HG02840 (cell line): Measurements from ENCODE around the gene CTDSP2.
"Not testable (repeated sequence)": the region's sequence is repeated elsewhere in the genome, so short reads cannot be mapped to it uniquely, and the experiment has no call there.

Experiments
- ATAC-seq: cut with Tn5 transposase; IDR thresholded peaks from one replicate; pipeline ENCODE4 v1.9.1; 2021; ENCODE audit warnings: mild to moderate bottlenecking, moderate library complexity, moderate number of reproducible peaks; ENCODE audit not compliant: unreplicated experiment, low FRiP score

Gene CTDSP2

DNA sequence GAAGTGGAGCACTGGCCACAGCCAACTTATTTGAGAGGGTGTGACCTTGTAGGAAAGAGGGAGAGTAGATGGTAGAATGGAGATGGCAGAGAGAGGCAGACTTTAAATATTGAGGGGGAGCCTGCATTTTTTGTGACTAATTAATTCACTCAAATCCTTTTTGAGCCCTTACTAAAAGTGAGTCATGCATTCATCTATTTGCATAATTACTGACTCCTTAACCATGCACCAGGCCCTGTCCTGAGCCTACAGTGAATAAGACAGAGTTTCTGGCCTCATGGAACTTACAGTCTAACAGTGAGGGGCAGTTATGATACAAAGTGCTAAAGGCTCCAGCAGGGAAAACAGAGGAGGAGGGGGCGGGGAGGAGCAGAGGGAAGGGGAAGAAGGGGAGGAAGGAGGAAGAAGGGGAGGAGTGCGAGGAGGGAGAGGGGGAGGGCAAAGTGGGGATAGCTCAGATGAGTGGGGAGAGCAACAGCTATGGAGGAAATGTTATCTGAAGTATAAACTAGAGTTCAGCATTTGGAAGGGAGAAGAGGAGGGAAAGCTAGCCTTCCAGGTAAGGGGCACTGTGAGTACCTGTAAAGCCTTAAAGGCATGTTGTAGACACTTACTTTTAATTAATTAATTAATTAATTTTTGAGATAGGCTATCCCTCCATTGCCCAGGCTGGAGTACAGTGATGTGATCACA lies 7.5 kb upstream of the CTDSP2 start:
- ATAC-seq, result no peak

DNA sequence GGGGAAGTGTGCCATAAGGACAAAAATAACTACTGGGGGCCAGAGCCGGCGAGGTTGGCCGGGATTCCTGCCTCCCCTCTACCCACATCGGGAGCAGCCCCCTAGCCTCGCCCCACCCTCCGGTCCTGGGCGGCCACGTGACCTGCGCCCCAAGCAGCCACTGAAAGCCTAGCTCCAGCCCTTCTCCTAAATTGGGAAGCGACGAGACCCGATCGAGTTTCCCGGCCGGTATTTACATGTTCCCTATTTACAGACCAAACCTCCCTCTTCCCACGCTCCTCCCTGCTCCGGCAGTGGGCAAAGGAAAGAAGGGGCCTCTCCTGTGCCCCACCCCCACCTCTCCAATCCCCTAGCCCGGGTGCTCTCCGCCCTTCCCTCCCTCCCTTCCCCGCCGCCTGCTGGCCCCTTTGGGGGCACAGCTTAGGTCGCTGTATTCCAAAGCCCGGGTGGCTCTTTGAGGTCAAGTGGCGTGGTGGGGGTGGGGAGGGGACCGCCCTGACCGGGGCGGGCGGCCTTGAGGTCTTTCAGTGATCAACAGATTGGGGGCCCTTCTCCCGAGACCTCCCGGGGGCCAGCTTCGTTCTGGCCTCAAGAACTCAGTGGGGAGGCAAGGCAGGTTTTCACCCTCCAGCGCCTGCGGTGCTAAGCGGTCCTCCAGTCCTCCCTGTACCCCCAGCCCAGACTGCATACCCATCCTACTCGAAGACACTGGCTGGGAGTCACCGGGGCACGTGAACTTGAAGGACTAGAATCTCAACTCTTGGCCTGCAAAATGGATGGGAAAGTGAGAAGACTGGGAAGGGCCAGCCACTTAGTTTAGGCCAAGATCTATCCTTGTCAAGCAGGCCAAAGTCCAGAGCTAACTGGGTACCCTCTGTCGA lies 6.3 kb upstream of the CTDSP2 start:
- ATAC-seq, result no peak

DNA sequence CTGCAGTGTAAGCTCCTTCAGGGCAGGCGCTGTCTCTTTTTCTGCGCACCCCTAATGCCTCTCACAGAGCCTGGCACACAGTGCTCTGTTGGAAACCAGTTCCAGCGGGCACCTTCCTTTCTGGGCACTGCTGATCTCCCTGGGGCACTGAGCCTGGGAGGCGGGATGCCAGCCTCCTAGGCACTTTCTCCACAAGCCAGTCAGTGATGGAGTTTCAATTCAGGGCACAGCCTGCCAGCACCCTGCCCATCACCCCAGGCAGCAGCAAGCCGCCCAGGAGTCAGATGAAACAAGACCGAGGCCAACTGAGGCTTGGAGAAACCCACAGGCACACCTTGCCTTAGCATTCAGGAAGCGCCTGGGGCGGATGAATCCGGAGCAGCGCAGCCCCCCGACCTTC lies 5.7 kb upstream of the CTDSP2 start:
- ATAC-seq, result no peak

DNA sequence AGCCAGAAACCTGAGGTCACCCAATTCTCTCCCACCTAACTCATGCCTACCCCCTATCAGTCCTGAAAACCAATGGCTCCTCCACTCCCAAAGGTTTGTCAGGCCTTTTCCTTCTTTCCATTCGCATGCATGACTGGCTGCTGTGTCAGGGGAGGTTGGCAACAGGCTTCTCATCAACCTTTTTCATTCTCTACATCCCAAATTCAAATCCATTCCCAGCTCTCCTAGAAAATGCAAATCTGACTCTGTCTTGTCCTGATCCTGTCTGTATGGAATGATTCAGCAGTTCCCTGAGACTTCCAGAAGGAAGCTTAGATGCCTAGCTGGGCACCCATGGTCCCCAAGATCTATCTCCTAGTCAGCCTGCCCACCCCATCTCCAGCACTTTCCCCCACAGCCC lies 5.0 kb upstream of the CTDSP2 start:
- no peak for ATAC-seq

DNA sequence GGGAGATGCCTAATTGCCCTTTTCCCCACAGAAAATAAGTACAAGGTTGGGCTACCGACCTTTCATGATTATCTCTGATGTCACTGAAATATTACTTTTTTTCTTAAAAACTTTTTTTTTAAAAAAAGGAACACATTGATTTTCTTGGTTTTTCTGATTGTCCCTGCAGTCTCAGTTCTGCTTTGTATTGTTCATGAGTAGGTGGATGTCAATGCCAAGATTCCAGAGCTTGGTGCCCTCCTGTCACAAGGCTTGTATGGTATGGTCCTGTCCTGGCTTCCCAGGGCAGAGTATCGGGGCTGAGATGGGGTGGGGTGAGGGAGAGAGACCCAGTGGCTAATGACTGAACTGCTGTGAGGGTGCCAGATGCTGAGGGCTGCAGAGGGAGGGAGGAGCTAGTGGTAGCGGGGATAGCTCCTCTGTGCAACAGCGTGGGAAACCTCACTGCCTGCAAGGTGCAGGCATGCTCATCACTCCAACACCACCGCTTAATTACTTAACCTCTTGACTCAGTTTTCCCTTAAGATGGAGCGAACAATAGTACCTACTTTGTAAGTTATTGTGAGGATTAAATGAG lies 4.4 kb upstream of the CTDSP2 start:
- ATAC-seq, result no peak

DNA sequence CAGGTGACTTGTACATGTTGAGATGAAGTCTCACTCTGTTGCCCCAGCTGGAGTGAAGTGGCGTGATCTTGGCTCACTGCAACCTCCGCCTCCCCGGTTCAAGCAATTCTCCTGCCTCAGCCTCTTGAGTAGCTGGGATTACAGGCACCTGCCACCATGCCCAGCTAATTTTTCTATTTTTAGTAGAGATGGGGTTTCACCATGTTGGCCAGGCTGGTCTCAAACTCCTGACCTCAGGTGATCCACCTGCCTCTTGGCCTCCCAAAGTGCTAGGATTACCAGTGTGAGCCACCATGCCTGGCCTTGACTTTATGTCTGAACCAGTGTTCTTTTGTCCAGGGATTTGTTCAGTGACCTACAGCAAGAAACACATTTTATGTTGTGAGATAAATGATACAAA lies 2.9 kb upstream of the CTDSP2 start:
- ATAC-seq, result not testable (repeated sequence)

DNA sequence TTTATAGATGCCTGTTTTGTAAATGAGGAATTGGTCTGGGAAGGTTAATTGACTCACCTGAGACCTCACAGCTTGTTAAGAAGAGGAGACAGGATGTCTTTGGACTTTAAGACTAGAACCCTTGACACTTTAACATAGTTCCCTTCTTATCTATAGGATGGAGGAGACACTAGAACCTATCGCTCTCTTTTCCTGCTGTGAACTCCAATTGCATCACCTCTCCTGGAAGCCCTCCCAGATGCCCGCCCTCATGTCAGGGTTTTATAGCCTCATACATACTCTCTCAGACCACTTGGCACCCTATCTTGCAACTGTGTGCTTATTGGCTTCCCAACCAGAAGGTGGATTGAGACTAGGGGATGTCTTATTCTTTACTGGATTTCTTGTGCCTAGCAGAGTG lies 2.5 kb upstream of the CTDSP2 start:
- no peak for ATAC-seq

DNA sequence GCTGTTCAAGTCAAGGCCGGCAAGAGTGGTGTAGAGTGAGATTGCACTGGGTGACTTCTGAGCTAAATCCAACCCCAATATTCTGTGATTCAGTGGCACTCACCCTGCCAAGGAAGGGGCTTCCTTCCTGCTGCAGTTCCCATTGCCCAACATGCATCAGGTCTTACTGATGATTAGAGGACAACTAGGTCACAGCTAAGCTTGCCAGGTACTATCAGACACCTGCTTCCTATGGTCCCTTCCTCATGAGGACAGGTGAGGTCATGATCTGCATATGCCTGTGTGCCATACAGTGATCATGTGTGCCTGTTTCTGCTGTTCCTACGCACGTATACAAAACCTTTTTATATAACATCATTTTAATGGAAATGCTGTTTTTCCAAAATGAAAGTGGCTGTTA lies 1.7 kb upstream of the CTDSP2 start:
- no peak for ATAC-seq

DNA sequence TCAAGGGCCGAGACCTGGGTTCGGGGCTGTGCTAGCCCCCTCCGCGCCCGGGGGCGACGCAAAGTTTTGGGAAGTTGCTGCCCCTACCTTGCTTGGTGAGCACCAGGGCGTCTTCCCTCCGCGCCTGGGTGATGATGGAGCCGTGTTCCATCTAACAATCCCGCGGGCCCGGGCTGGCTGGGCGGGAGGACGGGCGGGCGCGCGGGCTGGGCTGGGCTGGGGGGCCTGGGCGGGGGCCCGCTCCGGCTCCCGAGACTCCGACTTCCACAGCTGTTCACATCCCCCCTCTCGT lies 298 bp downstream of the CTDSP2 start:
- peak; percentile 17 for ATAC-seq

DNA sequence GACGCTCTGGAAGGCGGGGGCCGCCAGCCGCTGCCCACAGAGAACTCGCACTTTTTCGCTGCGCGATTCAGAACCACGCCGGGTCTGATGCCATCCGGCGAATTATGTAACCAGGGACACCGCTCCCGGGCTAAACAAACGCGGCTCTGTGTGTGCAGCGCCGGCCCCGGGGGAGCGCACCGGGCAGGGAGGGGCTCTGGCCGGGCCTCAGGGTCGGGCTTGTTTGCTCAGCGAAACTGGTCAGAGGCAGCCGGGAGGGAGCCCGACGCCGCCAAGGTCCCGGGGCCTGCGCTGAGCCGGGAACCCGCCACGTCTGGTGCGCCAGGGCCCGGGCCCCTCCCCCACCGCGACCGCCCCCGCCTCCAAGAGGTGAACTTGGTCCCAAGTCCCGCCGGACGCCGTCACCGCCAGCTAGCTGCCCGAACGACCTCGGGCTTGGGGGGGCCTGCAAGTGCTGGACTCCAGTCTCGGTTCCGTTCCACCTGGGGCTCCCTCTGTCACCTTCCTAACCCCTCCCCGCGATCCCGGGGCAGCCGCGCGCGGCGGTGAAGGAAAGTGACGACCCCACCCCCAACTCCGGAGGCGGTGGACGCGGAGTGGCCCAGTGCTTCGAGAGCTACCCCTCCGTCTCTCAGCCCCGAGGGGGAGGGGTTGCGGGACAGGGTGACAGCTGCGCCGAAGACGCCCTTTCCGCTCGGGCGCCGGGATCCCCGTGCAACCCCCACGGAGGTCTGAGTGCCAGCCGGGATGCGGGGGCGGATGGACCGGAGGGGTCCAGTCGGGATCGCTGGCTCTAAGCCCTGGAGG lies 848 bp downstream of the CTDSP2 start:
- ATAC-seq, result peak; percentile 31

DNA sequence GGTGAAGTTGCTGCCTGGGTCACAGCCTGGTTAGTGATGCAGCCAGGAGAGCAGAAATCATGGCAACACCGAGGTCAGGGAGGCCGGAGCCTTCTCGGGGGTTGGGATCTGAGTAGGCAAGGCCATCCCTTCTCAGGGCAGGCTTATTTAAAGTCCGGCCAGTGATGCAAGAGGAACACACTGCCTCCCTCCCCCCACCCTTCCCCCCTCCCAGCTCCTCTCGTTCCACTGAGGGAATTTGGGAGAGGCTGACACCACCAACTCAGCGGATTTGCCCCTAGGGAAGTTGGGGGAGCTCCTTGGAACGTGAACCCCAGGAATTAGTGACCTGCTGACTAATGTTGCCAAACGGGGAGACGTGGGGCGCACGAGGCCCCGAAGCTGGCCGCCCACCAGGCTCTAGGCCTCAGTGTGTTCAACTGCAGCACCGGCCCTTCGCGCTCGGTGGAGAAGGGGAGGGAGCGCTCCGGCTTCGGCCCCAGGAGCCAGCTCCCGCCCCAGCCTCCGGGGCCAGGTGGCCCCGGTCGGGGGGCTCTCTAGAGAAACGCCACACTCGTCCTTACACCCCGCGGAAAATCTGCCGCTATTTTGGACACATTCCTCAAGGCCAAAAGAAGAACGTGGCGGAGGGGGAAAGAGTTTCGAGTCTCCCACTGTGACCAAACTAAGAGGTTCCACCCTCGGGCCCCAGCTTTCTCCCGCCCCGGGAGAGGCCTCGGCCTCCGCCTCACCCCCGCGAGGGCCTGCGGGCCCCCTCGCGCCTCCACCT lies 1.6 kb downstream of the CTDSP2 start:
- peak; percentile 8 for ATAC-seq

DNA sequence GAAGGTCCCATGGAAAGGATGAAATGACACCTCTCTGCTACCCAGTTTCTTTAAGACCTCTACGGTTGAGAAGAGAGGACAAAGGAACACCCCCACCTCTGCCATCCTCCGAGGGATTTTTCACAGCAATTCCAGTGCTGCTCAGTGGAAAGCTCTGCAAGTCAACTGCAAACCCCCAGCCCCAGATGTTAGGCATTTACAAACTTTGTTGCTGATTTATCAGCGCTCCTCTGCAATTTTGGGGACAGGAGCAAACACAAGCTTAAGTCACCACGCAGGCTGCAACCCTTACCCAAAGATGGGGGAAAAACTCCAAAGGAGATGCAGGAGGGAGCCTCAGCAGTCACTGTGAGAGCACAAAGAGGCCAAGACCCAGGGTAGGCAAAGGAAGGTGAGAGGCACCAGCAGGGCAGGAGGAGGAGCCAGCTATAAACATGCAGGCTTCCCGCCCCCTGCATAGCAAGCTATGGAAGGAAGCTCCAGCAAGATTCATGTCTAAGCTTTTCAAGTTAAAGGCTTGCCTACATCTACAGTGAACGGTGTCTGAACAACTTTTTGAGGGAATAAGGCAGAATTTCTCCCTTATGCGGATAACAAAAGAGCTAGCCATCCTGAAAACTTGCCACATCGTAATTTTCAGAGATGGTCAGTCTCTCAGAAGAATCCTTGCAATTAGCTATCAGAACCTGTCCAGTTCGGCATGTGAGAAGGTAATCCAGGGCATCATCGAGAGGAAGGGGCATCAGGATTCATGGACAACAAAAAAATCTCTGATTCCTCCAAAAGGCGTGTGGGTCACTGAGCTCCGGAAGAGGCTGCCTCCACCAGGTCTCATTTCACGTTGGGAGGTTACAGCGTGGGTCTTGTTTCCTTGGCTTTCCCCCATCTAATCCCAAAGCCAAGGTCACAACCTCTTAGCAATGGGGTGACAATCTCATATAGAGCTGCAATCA lies 3.9 kb downstream of the CTDSP2 start:
- ATAC-seq, result no peak

DNA sequence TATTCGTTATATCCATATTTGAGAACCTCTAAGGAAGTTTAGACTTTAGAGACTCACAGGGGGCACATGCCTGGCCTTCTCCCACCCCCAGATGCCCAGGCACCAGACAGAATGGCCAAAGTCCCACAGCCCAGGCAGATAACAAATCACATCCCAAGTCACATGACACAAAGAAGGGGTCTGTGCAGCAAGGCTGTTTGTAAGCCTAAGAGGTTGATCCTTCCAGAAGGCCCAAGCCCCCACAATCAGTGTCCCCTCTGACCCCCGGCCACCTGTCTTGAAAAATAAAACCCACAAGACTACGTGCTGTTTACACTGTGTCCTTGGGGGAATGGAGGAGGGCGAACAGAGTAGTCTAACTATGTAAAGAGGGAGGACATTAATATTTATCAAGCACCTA lies 5.1 kb downstream of the CTDSP2 start:
- ATAC-seq, result no peak

DNA sequence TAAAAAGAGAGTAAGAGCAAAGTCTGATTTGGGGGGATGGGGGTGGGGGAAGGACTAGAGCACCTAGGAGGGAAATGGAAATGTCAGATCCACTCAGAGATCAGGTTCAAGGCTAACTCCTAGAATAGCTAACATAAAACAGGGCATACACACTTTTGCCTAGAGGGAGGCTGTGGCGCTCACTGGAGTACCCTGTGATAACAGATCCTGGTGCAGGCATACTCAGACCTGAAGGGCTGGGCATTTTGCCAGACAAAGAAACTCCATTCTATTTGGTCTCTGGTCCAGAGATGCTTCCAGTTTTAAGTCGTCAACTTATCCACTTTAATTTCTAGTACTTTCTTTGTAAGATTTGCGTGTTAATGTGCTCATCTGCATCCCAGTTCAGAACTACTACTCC lies 5.8 kb downstream of the CTDSP2 start:
- ATAC-seq, result no peak

DNA sequence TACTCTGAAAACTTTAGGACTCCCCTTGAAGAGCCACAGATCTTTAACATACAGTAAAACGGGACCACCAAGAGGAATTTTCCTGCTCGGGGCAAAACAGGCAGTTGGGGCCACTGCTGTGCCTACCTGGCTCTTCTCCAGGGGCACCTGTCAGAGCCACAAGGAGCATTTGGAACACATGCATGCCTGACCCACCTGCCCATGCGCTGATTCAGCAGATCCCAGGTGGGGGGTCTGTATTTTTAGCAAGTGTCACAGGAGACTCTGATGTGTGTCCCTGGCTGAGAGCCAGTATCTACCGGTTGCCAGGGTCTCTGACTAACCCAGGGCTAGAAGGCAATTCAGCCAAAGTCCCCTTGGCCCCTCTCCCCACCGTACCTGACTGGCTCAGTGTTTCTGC lies 6.5 kb downstream of the CTDSP2 start:
- ATAC-seq, result no peak

DNA sequence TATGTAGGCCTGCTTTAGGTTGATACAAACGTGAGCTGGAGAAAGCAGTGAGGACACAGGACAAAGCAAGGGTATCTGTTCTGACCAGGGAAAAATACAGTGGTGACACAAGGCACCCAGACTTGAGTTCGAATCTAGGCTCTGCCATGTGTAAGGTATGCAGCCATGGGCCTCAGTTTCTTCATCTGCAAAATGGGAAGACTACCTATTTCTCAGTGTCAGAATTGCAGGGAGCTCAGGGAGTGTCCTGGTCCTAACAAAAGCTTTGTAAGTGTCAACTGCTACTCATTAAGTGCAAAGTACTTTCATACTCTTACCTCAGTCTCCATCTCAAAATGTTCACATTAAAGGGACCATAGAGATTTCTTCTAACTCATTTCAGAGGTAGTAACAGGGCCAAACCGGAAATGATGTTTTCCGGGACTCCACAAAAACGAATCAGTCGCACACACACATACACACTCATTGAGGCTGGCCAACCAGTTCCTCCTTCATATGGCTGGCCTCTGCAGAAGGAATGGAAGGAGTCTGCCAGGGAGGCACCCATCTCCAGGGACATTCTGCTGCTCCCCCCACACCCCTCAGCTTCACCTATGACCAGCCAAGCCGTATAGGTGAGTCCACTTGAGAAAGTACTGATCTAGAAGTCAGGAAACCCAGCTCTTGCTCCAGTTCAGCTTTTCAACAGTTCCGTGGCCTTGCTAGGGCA lies 7.8 kb downstream of the CTDSP2 start:
- ATAC-seq, result no peak

DNA sequence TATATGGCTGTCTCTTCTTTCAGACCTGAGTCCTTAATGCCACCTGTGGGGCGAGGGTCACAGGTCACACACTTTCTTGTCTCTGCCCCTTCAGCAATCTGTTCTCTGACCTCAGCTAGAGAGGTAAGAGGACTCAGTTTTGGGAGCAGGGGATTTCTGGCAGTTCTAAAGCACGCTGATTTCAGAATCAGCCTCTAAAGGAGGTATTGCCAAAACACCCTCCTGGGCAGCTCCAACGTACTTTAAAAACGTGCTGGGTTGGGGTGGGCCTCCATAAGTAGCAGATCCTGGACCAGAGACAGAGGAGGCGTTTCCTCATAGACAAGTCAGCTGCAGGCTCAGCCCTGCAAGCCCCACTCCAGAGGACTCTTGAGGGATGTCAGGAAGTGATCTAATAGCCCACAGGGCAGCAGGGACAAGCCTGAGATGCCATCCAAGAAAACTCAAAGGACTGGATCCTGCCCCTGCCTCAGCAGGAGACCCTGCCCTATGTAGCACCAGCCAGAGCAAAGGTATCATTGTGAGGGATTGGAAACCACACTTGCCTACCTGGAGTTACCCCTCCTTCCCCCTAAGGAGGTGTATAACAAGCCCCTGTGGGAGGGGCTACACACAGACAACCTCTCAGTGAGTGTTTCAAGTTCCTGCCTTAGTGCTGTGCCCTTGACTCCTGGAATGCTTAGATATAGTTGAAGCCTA lies 8.5 kb downstream of the CTDSP2 start:
- ATAC-seq, result no peak
